Activated naive CD8-positive, alpha-beta T cell (primary cell): ENCODE measurements around the gene GIPC3.

Source experiments
- H3K27ac Mint-ChIP-seq: one replicate; pipeline ENCODE4 v1.8.0; 2021; ENCODE audit warnings: mixed read lengths
- H3K27me3 Mint-ChIP-seq: one replicate; pipeline ENCODE4 v1.8.0; 2021; ENCODE audit warnings: mixed read lengths
- H3K36me3 Mint-ChIP-seq: one replicate; pipeline ENCODE4 v1.8.0; 2021; ENCODE audit warnings: mixed read lengths
- H3K4me1 Mint-ChIP-seq: one replicate; pipeline ENCODE4 v1.8.0; 2021; ENCODE audit warnings: low read depth, mixed read lengths
- H3K4me3 Mint-ChIP-seq: one replicate; pipeline ENCODE4 v1.8.0; 2021; ENCODE audit warnings: mild to moderate bottlenecking, mixed read lengths
- H3K9me3 Mint-ChIP-seq: one replicate; pipeline ENCODE4 v1.8.0; 2021; ENCODE audit warnings: low read depth, mixed read lengths

GIPC3 gene

DNA sequence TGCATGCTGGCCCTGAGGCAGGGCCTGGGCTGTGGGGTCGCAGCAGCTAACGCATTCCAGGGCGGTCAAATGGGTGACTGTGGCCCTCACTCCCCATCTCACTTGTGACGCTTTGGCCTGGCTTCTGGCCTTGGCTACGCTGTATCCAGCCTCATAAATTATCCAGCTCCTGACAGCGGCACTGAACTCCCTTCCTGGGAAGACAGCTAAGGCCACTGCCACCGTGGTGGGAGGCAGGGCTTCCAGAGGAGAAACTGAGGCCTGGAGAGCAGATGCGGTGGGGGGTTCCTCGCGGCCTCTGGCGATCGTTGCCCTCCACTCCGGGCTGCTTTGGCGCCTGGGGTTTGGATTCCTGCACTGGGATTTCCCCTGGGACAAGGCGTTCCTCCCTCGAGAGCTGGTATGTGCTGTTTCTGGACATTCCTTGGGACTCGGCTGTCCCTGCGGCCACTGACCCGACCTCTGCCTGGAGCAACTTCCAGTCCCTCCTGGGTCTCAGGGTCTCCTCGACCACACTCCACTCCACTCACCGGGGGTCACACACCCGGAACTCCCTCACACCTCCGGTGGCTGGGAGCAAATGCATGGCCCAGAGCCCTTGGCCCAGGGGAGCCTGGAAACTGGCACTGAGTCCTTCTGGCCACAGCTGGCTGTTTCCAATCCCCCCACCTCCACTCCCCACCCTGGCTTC is 18.0 kb downstream of the GIPC3 start:
- peaks cover 8% of the 10 kb centered on the region for H3K4me1 Mint-ChIP-seq
- H3K27me3 Mint-ChIP-seq = no peaks in the 10 kb centered on the region
- no peaks in the 10 kb centered on the region for H3K9me3 Mint-ChIP-seq
- H3K36me3 Mint-ChIP-seq = no peaks in the 10 kb centered on the region
- H3K4me3 Mint-ChIP-seq = no peak overlapping the region
- H3K27ac Mint-ChIP-seq = no peak overlapping the region

GRCh38 chr19:3604227-3604986 is 19.1 kb downstream of the GIPC3 start:
- no peak overlapping the region for H3K4me3 Mint-ChIP-seq

DNA sequence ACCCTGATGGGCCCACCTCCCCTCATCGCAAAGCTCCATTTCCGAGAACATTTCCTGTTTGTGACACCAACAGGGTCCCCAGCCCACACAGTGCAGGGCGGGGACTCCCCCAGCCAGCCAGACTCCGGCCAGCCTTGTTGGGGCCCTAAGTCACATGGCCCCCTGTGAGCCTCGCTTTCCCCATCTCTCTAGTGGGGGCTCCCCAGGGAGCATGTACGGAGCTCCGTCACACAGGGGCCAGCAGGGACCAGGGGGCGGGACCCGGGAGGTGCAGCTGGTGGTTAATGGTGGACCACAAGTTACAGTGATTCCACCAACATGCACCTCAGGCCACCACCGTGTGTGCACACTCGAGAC is 19.7 kb downstream of the GIPC3 start:
- no peaks in the 10 kb centered on the region for H3K36me3 Mint-ChIP-seq
- no peaks in the 10 kb centered on the region for H3K9me3 Mint-ChIP-seq

More at GRCh38 chr19:3604227-3604986, 19.1 kb downstream of the GIPC3 start:
- Mint-ChIP-seq H3K4me1 (peaks cover 10% of the 10 kb centered on the region), H3K27me3 (no peaks in the 10 kb centered on the region), H3K36me3 (no peaks in the 10 kb centered on the region), H3K27ac (no peak overlapping the region), H3K9me3 (no peaks in the 10 kb centered on the region)

GRCh38 chr19:3605361-3605760 is 20.1 kb downstream of the GIPC3 start:
- no peaks in the 10 kb centered on the region for H3K36me3 Mint-ChIP-seq
- H3K4me1 Mint-ChIP-seq = peaks cover 10% of the 10 kb centered on the region
- H3K27ac Mint-ChIP-seq = no peak overlapping the region
- H3K4me3 Mint-ChIP-seq = no peak overlapping the region
- no peaks in the 10 kb centered on the region for H3K27me3 Mint-ChIP-seq
- H3K9me3 Mint-ChIP-seq = no peaks in the 10 kb centered on the region

More for the DNA sequence above, 19.7 kb downstream of the GIPC3 start:
- H3K4me1 Mint-ChIP-seq = peaks cover 10% of the 10 kb centered on the region
- H3K4me3 Mint-ChIP-seq = no peak overlapping the region
- H3K27me3 Mint-ChIP-seq = no peaks in the 10 kb centered on the region
- no peak overlapping the region for H3K27ac Mint-ChIP-seq

DNA sequence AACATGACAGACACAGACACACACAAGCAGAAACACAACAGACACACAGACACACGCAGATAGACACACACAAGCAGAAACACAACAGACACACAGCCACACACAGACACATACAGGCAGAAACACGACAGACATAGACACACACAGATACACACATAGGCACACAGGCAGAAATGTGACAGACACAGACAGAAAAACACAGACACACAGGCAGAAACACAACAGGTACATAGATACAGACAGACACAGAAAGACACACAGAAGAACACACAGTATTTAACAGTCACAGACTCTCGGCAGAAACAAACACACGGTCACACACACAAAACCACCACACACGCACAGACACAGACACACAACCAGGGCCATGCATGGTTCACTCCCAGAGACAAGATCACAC is 20.5 kb downstream of the GIPC3 start:
- Mint-ChIP-seq H3K9me3 (no peaks in the 10 kb centered on the region), H3K27me3 (no peaks in the 10 kb centered on the region), H3K4me3 (no peak overlapping the region), H3K4me1 (peaks cover 10% of the 10 kb centered on the region), H3K27ac (no peak overlapping the region), H3K36me3 (no peaks in the 10 kb centered on the region)

- Mint-ChIP-seq H3K36me3 (no peaks in the 10 kb centered on the region), H3K9me3 (no peaks in the 10 kb centered on the region), H3K4me1 (peaks cover 10% of the 10 kb centered on the region), H3K27me3 (no peaks in the 10 kb centered on the region), H3K4me3 (no peak overlapping the region), H3K27ac (no peak overlapping the region)
Observed at GRCh38 chr19:3606174-3606689, 21.0 kb downstream of the GIPC3 start.

DNA sequence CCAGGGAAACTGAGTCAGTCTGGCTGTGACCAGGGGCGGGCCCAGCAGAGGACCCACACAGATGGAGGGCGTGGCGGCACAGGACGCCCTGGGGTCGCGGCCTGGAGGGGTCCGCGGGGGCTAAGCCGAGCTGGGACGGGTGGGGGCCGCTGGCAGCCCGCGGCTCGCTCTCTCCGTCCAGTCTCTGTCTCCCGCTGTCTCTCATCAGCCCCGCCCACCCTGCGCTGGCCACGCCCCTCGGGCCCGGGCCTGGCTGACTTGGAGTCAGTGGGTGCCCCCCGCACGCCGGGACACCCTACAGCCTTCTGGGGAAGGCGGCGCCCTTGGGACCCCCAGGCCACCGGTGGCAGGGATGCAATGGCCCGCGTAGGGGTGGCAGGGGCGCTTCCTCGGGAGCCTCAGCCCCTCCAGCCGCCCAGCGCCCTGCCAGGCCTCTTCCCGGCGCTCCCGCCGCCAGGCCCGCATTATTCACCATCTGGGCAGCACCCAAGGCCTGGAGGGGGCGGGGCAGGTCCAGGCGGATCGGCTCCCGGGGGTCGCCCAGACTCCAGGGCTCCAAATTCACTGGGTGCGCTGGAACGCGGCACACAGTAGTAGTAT is 21.5 kb downstream of the GIPC3 start, which contains the start of gene TBXA2R:
TSS of gene TBXA2R (minus strand) at position 186 of the 600 bp plus-strand sequence. CDS start 6,241 bp downstream, outside the sequence.
- H3K36me3 Mint-ChIP-seq = no peaks in the 10 kb centered on the region
- H3K4me1 Mint-ChIP-seq = peaks cover 10% of the 10 kb centered on the region
- H3K4me3 Mint-ChIP-seq = peak within 1 kb of the TSS; percentile 63
- H3K27me3 Mint-ChIP-seq = no peaks in the 10 kb centered on the region
- no peaks in the 10 kb centered on the region for H3K9me3 Mint-ChIP-seq
- H3K27ac Mint-ChIP-seq = no peak within 1 kb of the TSS

GRCh38 chr19:3607303-3608078 is 22.2 kb downstream of the GIPC3 start:
- Mint-ChIP-seq H3K4me3 (peak overlapping the region; percentile 63), H3K27me3 (no peaks in the 10 kb centered on the region), H3K9me3 (no peaks in the 10 kb centered on the region), H3K27ac (no peak overlapping the region), H3K4me1 (peaks cover 10% of the 10 kb centered on the region), H3K36me3 (no peaks in the 10 kb centered on the region)

- Mint-ChIP-seq H3K27ac (no peak overlapping the region), H3K9me3 (no peaks in the 10 kb centered on the region), H3K4me1 (peaks cover 10% of the 10 kb centered on the region), H3K27me3 (no peaks in the 10 kb centered on the region), H3K36me3 (no peaks in the 10 kb centered on the region), H3K4me3 (peak overlapping the region; percentile 63)
Observed at GRCh38 chr19:3608079-3608641, 22.9 kb downstream of the GIPC3 start.

DNA sequence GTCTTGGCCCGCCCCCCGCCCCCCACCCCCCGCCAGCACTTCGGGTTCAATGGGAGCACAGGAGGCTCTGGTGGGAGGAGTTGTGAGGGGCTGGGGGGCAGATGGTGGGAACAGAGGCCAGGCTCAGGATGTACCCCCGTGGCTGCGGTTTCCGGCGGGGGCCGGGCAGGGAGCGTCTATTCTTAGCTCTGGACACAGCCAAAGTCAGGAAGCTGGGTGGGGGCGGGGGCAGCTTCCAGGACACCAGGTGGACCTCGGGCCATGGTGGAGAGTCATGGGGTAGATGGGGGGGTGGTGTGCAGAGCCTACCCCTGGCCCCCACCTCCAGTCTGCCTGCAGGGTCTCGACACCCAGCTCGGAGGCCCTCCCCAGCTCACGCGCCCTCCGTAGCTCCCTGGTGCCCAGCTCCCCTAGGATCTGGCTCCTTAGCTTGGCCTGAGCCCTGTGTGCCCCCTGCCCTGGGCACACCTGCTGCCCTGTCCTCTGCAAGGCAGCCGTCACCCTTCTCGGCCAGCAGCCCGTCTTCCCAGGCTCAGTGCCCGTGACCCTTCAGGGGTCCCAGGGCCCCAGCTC is 23.6 kb downstream of the GIPC3 start:
- H3K4me3 Mint-ChIP-seq = no peak overlapping the region
- no peak overlapping the region for H3K27ac Mint-ChIP-seq
- H3K4me1 Mint-ChIP-seq = peaks cover 10% of the 10 kb centered on the region

GRCh38 chr19:3609779-3610719 is 24.8 kb downstream of the GIPC3 start:
- Mint-ChIP-seq H3K4me3 (no peak overlapping the region), H3K27me3 (no peaks in the 10 kb centered on the region), H3K36me3 (no peaks in the 10 kb centered on the region), H3K4me1 (peaks cover 10% of the 10 kb centered on the region), H3K27ac (no peak overlapping the region), H3K9me3 (no peaks in the 10 kb centered on the region)

More for the DNA sequence above, 23.6 kb downstream of the GIPC3 start:
- no peaks in the 10 kb centered on the region for H3K9me3 Mint-ChIP-seq
- no peaks in the 10 kb centered on the region for H3K36me3 Mint-ChIP-seq
- no peaks in the 10 kb centered on the region for H3K27me3 Mint-ChIP-seq

DNA sequence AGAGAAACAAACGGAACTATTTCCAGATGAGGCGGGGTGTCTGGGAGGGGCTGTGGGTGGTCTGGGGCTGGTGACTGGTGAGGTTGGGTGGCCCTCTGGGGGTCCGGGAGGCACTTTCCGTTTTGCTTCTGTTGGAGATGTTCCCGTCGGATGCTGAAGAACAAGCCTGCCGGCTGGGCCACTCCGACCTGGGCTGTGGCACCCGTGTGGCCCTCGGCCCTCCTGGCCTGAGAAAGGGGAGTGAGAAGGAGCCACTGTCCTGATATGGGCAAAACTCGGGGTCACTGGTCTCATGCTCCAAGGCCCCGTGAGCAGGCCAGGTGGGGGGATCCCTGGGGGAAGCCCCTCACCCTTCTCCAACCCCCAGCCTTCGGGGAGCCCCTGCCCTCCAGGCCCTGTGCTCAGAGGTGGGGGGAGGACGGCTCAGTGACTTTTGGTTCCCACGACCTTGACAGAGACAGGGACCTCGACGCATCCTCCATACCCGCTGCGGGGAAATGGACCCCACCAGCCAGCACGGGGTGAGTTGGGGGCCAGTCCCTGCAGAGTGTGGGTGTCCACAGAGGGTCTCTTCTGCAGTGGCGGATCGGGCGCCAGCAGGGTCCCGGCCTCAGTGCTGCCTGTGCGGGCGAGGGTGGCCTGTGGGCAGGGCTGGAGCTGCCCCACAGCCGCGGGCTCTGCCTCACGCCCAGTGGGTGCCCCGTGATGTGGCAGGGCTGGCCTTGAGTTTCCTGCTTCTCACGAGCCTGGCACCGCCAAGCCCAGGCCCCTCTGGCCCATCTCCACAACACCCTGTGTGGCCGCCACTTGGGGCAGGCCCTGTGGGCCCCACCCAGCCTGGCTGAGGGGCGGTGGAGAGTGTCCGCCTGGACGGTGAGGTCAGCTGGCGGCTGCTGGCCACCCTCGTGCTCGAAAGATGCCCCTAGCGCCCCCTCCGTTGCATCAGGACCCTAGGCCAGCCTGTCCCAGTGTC is 25.8 kb downstream of the GIPC3 start:
- H3K4me1 Mint-ChIP-seq = peaks cover 10% of the 10 kb centered on the region
- no peaks in the 10 kb centered on the region for H3K36me3 Mint-ChIP-seq
- no peaks in the 10 kb centered on the region for H3K27me3 Mint-ChIP-seq
- H3K4me3 Mint-ChIP-seq = no peak overlapping the region
- no peaks in the 10 kb centered on the region for H3K9me3 Mint-ChIP-seq
- no peak overlapping the region for H3K27ac Mint-ChIP-seq
